Ishikawa (cell line): ENCODE measurements around the gene SPG11.

Source experiments
- EGR1 ChIP-seq: IDR thresholded peaks from 2 replicates; pipeline ENCODE4 v1.6.1; 2012
- EP300 ChIP-seq: IDR thresholded peaks from 2 replicates; pipeline ENCODE4 v1.6.1; 2012; ENCODE audit warnings: borderline replicate concordance
- FOXM1 ChIP-seq: IDR thresholded peaks from 2 replicates; pipeline ENCODE4 v1.6.1; 2012; ENCODE audit warnings: low read depth, borderline replicate concordance
- NFIC ChIP-seq: IDR thresholded peaks from 2 replicates; pipeline ENCODE4 v1.6.1; 2012
- RAD21 ChIP-seq: IDR thresholded peaks from 2 replicates; pipeline ENCODE4 v1.6.1; 2012; ENCODE audit warnings: low read depth
- TAF1 ChIP-seq: IDR thresholded peaks from 2 replicates; pipeline ENCODE4 v1.6.1; 2012; ENCODE audit warnings: low read depth, mild to moderate bottlenecking
- YY1 ChIP-seq: IDR thresholded peaks from 2 replicates; pipeline ENCODE4 v1.6.1; 2012; ENCODE audit warnings: low read depth
- TF ChIP-seq, protein P1 (sequence below): IDR thresholded peaks from 2 replicates; pipeline ENCODE4 v1.6.1; 2012; ENCODE audit warnings: low read depth, mild to moderate bottlenecking

DNA sequence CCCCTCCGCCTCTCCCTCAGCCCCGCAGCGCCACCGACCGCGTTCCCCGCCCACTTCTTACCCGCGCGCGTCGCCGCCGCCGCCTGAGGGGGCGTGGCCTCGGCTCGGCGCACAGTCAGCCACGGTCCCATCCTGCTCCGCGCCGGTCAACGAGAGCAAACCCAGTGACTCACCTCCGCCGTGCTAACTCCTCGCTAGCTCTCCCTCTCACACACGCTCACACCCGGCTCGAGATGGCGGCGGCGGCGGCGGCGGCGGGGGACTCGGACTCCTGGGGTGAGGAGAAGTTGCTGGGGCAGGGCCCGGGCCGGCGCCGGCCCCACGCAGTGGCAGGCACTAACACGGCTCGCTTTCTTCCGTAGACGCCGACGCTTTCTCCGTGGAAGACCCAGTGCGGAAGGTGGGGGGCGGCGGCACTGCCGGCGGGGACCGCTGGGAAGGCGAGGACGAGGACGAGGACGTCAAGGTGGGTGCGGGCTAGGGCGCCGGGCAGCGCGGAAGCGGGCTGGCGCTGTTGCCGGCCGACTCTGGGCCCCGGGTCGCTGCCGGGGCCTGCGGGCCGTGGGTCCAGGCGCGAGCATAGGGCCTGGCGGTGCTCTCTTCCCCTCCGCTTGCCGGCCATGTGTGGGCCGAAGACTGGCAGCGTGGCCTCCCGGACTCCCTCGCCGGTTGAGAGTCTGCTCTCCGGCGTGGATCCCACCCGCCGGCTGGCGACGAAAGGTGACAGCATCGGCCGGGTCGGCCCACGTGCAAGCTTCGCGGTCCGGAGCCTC lies 126.3 kb downstream of the SPG11 start, which contains the start of gene EIF3J:
- TF ChIP-seq TAF1 (peak; percentile 91), FOXM1 (no peak), EP300 (no peak; the same call in 1 of the 2 replicates), RAD21 (no peak), NFIC (no peak), YY1 (peak; percentile 84), EGR1 (no peak; the same call in 1 of the 2 replicates)
- TF ChIP-seq, protein P1, sequence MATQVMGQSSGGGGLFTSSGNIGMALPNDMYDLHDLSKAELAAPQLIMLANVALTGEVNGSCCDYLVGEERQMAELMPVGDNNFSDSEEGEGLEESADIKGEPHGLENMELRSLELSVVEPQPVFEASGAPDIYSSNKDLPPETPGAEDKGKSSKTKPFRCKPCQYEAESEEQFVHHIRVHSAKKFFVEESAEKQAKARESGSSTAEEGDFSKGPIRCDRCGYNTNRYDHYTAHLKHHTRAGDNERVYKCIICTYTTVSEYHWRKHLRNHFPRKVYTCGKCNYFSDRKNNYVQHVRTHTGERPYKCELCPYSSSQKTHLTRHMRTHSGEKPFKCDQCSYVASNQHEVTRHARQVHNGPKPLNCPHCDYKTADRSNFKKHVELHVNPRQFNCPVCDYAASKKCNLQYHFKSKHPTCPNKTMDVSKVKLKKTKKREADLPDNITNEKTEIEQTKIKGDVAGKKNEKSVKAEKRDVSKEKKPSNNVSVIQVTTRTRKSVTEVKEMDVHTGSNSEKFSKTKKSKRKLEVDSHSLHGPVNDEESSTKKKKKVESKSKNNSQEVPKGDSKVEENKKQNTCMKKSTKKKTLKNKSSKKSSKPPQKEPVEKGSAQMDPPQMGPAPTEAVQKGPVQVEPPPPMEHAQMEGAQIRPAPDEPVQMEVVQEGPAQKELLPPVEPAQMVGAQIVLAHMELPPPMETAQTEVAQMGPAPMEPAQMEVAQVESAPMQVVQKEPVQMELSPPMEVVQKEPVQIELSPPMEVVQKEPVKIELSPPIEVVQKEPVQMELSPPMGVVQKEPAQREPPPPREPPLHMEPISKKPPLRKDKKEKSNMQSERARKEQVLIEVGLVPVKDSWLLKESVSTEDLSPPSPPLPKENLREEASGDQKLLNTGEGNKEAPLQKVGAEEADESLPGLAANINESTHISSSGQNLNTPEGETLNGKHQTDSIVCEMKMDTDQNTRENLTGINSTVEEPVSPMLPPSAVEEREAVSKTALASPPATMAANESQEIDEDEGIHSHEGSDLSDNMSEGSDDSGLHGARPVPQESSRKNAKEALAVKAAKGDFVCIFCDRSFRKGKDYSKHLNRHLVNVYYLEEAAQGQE: no peak
